PC-3 (cell line): ENCODE results near the gene LAMA2. TPM values are rescaled to one million over a fixed set of nuclear protein-coding genes. Genes with fewer than 3 reads are reported as not detected.

ENCODE experiments used
- ATAC-seq: fragments of 200-7000 bp; cut with Tn5 transposase; 2 replicates; pipeline ENCODE4 v1.9.1; 2020; ENCODE audit warnings: mild to moderate bottlenecking, moderate library complexity
- BruUV-seq: library from RNA; stranded (reverse); fragments of 400-500 nt; replicated peaks from 2 replicates; lab custom pipeline; 2021; lab: Mats Ljungman, UMichigan
- CTCF ChIA-PET: fragments of 300-600 bp; sonication (Branson Sonifier 250); formaldehyde crosslinking; loops from one replicate; lab custom pipeline; 2022; ENCODE audit warnings: antibody characterized with exemption; lab: Charles Lee
- POLR2A ChIA-PET: fragments of 300-600 bp; sonication (Branson Sonifier 250); formaldehyde crosslinking; loops from one replicate; lab custom pipeline; 2022; ENCODE audit warnings: antibody characterized with exemption; ENCODE audit not compliant: unreplicated experiment; lab: Charles Lee
- DNase-seq: peaks from one replicate; pipeline ENCODE4 v3.0.0-alpha.2; 2015
- H2AFZ ChIP-seq: fragments of 300-600 bp; sonication (generic); 2 replicates; pipeline ENCODE4 v1.6.0; 2016; ENCODE audit warnings: antibody characterized with exemption, low read length
- H3F3A ChIP-seq: fragments of 300-600 bp; sonication (generic); one replicate; pipeline ENCODE4 v1.6.0; 2017; ENCODE audit warnings: antibody characterized with exemption, low read length, control low read depth, mild to moderate bottlenecking; ENCODE audit not compliant: unreplicated experiment
- H3K27ac ChIP-seq: fragments of 300-600 bp; sonication (generic); 2 replicates; pipeline ENCODE4 v1.5.1; 2016; ENCODE audit warnings: mild to moderate bottlenecking, low read length
- H3K27me3 ChIP-seq: fragments of 300-600 bp; sonication (generic); 2 replicates; pipeline ENCODE4 v1.6.1; 2016; ENCODE audit warnings: low read length, mixed read lengths
- H3K36me3 ChIP-seq: fragments of 300-600 bp; sonication (generic); 2 replicates; pipeline ENCODE4 v1.6.1; 2016; ENCODE audit warnings: low read depth, mixed run types, low read length, mixed read lengths
- H3K4me1 ChIP-seq: fragments of 300-600 bp; sonication (generic); 2 replicates; pipeline ENCODE4 v1.5.1; 2016; ENCODE audit warnings: low read length; ENCODE audit not compliant: insufficient read depth
- H3K4me2 ChIP-seq: fragments of 300-600 bp; sonication (generic); 2 replicates; pipeline ENCODE4 v1.6.0; 2016; ENCODE audit warnings: low read length
- H3K4me3 ChIP-seq: fragments of 300-600 bp; sonication (generic); 2 replicates; pipeline ENCODE4 v1.5.1; 2016; ENCODE audit warnings: mild to moderate bottlenecking, low read length, mixed read lengths
- H3K79me2 ChIP-seq: fragments of 300-600 bp; sonication (generic); 2 replicates; pipeline ENCODE4 v1.6.1; 2017; ENCODE audit warnings: low read length, mixed read lengths
- H3K9ac ChIP-seq: fragments of 300-600 bp; sonication (generic); 2 replicates; pipeline ENCODE4 v1.6.0; 2016; ENCODE audit warnings: mild to moderate bottlenecking, low read length
- H3K9me2 ChIP-seq: fragments of 300-600 bp; sonication (generic); replicated peaks from 2 replicates; pipeline ENCODE4 v1.6.1; 2016; ENCODE audit warnings: mixed run types, low read length, mixed read lengths
- H3K9me3 ChIP-seq: fragments of 300-600 bp; sonication (generic); 2 replicates; pipeline ENCODE4 v1.6.1; 2016; ENCODE audit warnings: low read length, mixed read lengths
- H4K20me1 ChIP-seq: fragments of 300-600 bp; sonication (generic); 2 replicates; pipeline ENCODE4 v1.6.1; 2016; ENCODE audit warnings: low read length, mixed read lengths
- EZH2 ChIP-seq: fragments of 300-600 bp; sonication (generic); IDR thresholded peaks from one replicate; pipeline ENCODE4 v1.6.1; 2017; ENCODE audit warnings: antibody characterized with exemption, mild to moderate bottlenecking, low read length; ENCODE audit not compliant: unreplicated experiment
- EZH2phosphoT487 ChIP-seq: fragments of 300-600 bp; sonication (generic); IDR thresholded peaks from 2 replicates; pipeline ENCODE4 v1.6.1; 2018; ENCODE audit warnings: mild to moderate bottlenecking, antibody characterized with exemption, low read length, borderline replicate concordance
- intact Hi-C: fragments of 100-400 bp; cut with micrococcal nuclease; formaldehyde crosslinking; loops from 2 replicates; pipeline ENCODE4 v1.9.0; 2023
- total RNA-seq: library from RNA; depleted of rRNA; stranded (reverse); fragments of >200 nt; gene quantifications from 2 replicates; pipeline ENCODE4 v1.2.3, GENCODE V29; 2014
- TF ChIP-seq, protein P1 (sequence below): fragments of 300-600 bp; sonication (generic); conservative IDR thresholded peaks from 2 replicates; pipeline ENCODE4 v1.5.1; 2017; ENCODE audit warnings: antibody characterized with exemption, low read depth, mild to moderate bottlenecking, low read length

LAMA2 gene
- total RNA-seq, 1 experiment from 2014 or later: 0.22 TPM

DNA sequence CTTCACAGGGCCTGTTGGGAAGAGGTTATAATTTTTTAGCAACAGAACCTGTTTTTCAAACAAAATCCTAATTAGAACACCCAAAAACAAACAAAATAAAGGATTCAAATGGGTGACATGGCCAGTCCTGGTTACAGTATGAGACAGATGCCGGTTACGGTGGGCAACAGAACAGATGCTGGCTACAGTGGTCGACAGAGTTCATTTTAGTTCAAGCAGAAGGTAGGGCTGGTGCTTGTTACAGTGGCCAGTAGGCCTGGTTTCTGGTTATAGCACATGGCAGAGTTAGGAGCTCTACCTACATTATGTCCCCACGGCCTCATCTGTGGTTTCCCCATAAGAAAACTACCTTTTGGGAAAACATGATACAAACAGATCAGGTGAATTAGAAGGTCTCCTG, 327.7 kb downstream of the LAMA2 start:
- H3K27ac ChIP-seq: no peak overlapping the region
- H3K79me2 ChIP-seq: no peaks in the 10 kb centered on the region
- POLR2A ChIA-PET: no interaction called here
- H3K9me2 ChIP-seq: no peaks in the 10 kb centered on the region
- H3K4me3 ChIP-seq: no peak overlapping the region
- DNase-seq: no peak
- TF ChIP-seq EZH2phosphoT487: no peak
- TF ChIP-seq EZH2: no peak
- TF ChIP-seq, protein P1, sequence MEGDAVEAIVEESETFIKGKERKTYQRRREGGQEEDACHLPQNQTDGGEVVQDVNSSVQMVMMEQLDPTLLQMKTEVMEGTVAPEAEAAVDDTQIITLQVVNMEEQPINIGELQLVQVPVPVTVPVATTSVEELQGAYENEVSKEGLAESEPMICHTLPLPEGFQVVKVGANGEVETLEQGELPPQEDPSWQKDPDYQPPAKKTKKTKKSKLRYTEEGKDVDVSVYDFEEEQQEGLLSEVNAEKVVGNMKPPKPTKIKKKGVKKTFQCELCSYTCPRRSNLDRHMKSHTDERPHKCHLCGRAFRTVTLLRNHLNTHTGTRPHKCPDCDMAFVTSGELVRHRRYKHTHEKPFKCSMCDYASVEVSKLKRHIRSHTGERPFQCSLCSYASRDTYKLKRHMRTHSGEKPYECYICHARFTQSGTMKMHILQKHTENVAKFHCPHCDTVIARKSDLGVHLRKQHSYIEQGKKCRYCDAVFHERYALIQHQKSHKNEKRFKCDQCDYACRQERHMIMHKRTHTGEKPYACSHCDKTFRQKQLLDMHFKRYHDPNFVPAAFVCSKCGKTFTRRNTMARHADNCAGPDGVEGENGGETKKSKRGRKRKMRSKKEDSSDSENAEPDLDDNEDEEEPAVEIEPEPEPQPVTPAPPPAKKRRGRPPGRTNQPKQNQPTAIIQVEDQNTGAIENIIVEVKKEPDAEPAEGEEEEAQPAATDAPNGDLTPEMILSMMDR: no peak
- intact Hi-C loops: no loop called here
- H3K9me3 ChIP-seq: no peaks in the 10 kb centered on the region
- no peaks in the 10 kb centered on the region for H3K36me3 ChIP-seq
- no TSS peak for BruUV-seq
- no peaks in the 10 kb centered on the region for H4K20me1 ChIP-seq
- peaks cover 4% of the 10 kb centered on the region; the same call in 1 of the 2 replicates for H3K4me1 ChIP-seq
- CTCF ChIA-PET: no interaction called here
- no peaks in the 10 kb centered on the region for H3K27me3 ChIP-seq
- no peak overlapping the region for H3K4me2 ChIP-seq
- no peak overlapping the region for H3K9ac ChIP-seq
- no peak overlapping the region for H2AFZ ChIP-seq
- no peak for ATAC-seq
- no peaks in the 10 kb centered on the region for H3F3A ChIP-seq

DNA sequence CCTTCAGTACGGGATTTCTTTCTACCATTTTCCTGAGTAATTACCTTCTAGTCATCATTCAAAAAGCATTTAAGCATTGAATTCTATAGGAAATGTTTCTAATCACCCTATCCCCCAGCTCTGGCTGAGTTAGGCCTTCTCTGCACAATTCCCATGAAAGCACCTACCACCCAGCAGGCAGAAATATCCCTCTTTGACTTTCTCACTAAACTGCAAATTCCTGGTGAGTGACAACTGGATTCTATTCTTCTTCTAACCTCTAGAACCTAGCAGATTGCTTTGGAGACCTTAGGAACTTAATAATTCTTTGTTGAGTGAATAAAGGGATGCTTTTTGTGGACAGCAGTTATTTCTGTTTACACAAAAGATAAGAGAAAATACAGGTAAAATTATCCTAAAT, 328.7 kb downstream of the LAMA2 start:
- TF ChIP-seq, protein P1: no peak
- no peak for TF ChIP-seq EZH2
- no peak for TF ChIP-seq EZH2phosphoT487
- CTCF ChIA-PET: no interaction called here
- Histone ChIP-seq H3K9ac (no peak overlapping the region), H3K27ac (no peak overlapping the region), H4K20me1 (no peaks in the 10 kb centered on the region), H2AFZ (no peak overlapping the region), H3K4me1 (peaks cover 4% of the 10 kb centered on the region; the same call in 1 of the 2 replicates), H3K79me2 (no peaks in the 10 kb centered on the region), H3K4me3 (no peak overlapping the region), H3K9me2 (no peaks in the 10 kb centered on the region), H3K27me3 (no peaks in the 10 kb centered on the region), H3F3A (no peaks in the 10 kb centered on the region), H3K9me3 (no peaks in the 10 kb centered on the region), H3K4me2 (no peak overlapping the region), H3K36me3 (no peaks in the 10 kb centered on the region)
- intact Hi-C loops: no loop called here
- ATAC-seq (no peak), DNase-seq (no peak)
- POLR2A ChIA-PET: no interaction called here
- BruUV-seq: no TSS peak

DNA sequence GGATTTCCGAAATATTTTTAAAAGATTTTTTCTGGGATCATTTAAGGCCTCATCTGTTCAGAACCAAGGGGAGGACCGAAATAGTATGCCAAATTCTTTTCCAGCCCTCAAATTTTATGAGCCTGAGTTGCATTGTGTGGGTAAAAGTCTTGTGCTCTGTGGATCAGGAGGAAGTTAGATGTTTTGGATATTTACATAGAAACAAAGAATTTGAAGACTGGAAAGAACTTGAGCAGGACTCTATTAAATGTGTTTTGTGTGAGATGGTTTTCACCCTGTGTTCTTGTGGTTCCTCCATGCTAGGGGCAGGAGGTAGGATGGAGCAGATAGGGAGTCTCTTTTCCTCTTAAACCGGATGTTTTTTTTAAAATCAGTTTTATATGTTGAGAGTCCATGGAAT, 329.1 kb downstream of the LAMA2 start:
- intact Hi-C loops: no loop called here
- H3K79me2 ChIP-seq: no peaks in the 10 kb centered on the region
- ChIA-PET POLR2A (no interaction called here), CTCF (no interaction called here)
- H3K27me3 ChIP-seq: no peaks in the 10 kb centered on the region
- H3F3A ChIP-seq: no peaks in the 10 kb centered on the region
- H3K4me2 ChIP-seq: no peak overlapping the region
- no peak overlapping the region for H3K9ac ChIP-seq
- no peak overlapping the region for H3K27ac ChIP-seq
- no peak overlapping the region for H3K4me3 ChIP-seq
- no peaks in the 10 kb centered on the region for H3K36me3 ChIP-seq
- TF ChIP-seq, protein P1: no peak
- TF ChIP-seq EZH2phosphoT487 (no peak), EZH2 (no peak)
- DNase-seq (no peak), ATAC-seq (no peak)
- no peaks in the 10 kb centered on the region for H3K9me2 ChIP-seq
- peaks cover 4% of the 10 kb centered on the region; the same call in 1 of the 2 replicates for H3K4me1 ChIP-seq
- no peaks in the 10 kb centered on the region for H4K20me1 ChIP-seq
- no peaks in the 10 kb centered on the region for H3K9me3 ChIP-seq
- no peak overlapping the region for H2AFZ ChIP-seq
- BruUV-seq: no TSS peak
